ENCODE measurements around the gene FARP2.
"Not testable (repeated sequence)": the region's sequence is repeated elsewhere in the genome, so short reads cannot be mapped to it uniquely, and the experiment has no call there.

The FARP2 gene

DNA sequence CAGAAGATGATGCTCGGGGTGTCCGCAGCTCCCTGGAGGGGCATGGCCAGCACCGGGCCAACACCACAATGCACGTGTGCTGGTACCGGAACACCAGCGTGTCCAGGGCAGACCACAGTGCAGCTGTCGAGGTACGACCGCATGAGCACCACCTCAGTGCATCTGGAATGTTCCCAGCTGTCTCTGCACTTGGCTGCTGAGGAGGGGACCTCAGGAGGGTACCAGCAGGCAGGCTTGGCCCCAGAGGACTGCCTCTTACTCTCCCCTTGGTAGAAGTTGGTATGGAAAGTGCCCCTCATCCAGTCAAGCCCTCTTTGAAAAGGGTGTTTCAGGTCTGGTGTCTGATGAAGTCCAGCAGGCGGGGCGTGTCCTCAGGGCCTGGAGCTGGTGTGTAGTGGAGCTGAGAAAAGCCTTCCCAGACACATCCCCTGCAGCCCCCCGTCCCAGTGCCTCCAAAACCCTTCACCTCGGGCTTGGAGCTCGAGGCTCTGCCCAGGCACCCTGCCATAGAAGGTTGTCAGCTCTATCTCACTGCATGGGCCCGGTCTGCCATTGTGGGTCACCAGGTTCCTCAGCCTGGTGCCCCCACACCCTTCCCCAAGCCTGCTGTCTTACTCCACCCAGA, 135.6 kb downstream of the FARP2 start:
- DNase-seq = no peak

DNA sequence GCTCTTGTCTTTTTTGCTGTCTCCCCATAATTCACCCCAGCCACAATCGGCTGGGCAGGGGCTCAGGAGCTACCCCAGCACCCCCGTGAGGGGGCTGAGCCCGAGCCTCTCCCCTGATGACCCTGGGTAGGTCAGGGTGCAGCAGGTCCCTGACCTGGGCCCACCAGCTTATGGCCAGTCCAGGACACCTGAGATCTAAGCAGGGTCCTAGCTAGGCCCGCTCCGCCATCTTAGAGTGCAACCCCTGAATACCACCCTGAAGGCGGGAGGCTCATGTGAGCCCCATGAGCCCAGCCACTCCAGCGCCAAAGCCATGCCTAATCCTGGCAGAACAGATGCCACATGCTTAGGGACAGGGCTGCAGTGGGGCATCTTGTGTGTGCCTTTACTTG, 136.1 kb downstream of the FARP2 start:
- no peak for DNase-seq

DNA sequence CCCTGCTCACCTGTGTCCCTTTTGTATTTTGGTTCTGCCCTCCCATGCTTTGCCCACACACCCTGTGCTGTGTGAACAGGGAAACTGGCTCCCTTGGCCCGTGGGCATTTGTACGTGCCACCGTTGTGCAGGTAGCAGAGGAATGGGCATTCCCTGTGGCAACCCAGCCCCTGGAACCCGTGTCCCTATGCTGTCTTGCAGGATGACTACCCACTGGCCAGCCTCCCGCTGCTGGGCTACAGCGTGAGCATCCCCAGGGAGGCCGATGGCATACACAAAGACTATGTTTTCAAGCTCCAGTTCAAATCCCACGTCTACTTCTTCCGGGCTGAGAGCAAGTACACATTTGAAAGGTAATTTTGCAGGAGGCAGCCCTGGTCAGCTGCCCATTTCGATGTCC, 137.0 kb downstream of the FARP2 start:
- no peak for DNase-seq

DNA sequence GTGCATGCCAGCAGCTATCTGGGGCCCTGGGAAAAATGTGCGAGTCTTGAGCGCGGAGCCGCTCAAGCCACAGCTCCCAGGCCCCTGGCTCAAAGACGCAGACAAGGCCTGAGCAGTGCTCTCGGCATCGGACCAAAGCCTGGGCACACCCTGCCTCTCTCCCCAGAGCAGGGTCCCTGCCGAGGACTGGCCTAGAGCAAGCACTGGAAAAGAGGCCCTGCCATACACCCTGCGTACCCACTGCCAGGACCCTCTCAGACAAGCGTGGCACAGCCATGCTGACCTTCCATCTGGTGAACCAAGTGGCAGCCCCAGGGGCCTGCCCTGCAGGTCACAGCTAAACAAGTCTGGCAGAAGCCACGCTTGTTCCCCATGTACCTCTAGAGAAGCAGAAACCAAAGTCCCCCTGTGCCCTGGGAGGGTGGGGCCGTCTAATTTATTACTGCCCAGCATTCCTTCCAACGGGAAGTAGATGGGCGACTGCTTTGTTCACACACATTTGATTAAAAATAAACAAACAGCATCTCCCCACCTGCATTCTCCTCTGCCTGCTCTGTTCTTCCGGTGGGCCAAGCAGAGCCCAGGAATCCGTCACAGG, 138.3 kb downstream of the FARP2 start:
- DNase-seq = no peak

DNA sequence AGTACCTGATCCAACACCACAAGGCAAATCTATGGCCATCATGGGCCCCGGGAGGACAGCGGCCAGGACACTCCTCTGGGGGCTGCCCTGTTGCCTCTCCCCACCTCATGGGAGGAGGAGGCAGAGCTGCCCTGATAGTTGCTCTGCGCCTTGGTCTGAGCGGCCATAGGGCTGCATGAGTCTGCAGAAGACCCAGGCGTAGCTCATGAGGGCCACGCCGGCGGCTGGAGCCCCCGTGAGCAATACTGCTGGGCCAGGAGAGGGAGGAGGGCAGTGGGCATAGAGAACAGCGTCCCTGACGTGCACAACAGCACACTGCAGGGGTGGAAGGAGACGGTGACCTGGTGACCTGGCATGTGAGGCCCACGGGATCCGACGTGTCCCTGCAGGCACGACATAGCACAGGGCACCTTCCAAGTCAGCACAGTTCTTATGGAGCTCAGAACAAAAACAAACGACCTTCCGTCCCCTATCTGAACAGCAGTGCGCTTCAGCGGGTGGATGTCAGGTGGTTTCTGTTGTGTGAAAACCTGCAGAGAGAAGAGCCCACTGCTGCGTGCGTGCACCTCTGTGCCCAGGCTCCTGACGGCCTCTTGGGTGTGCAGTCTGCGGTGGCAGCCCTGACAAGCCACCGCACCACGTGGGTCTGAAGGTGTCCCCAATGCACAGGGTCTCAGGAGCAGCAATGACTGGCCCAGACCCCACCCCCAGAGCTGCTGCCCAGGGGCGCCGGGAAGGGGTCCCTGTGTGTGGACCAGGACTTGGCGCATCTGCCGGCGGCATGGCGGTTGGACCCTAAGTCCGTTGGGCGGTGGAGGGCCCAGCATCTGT, 139.3 kb downstream of the FARP2 start:
- DNase-seq = no peak

DNA sequence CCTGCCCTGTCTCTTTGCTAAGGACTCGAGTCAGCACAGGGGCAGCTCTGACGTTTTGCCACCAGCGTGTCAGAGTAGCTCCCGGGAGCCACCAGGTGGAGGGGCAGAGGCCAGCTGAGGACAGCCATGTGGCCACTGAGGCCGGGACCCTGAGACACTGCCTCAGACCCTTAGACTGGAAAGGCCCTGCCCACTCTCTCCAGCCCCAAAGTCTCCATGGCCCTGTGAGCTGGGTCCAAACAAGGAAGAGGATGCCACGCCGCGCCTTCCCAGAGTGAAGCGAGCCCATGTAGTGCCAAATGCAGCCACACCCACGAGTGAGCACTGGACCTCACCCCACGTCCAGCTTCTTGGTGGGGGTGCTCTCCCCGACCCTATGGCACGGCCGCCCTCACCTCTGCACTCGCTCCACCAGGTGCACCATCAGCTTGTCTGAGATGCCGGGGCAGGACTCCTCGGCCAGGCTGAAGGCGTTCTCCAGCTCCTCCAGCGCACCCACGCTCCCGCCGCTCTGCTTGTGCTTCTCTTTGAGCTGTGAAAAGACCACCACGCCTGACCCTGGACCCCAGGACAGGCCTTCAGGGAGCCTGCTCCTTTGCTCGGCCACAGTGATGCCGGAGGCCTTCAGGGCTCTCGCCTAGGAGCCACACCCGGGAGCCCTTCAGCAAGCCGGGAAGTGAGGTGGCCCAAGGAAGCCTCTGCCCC, 140.1 kb downstream of the FARP2 start:
- no peak for DNase-seq

DNA sequence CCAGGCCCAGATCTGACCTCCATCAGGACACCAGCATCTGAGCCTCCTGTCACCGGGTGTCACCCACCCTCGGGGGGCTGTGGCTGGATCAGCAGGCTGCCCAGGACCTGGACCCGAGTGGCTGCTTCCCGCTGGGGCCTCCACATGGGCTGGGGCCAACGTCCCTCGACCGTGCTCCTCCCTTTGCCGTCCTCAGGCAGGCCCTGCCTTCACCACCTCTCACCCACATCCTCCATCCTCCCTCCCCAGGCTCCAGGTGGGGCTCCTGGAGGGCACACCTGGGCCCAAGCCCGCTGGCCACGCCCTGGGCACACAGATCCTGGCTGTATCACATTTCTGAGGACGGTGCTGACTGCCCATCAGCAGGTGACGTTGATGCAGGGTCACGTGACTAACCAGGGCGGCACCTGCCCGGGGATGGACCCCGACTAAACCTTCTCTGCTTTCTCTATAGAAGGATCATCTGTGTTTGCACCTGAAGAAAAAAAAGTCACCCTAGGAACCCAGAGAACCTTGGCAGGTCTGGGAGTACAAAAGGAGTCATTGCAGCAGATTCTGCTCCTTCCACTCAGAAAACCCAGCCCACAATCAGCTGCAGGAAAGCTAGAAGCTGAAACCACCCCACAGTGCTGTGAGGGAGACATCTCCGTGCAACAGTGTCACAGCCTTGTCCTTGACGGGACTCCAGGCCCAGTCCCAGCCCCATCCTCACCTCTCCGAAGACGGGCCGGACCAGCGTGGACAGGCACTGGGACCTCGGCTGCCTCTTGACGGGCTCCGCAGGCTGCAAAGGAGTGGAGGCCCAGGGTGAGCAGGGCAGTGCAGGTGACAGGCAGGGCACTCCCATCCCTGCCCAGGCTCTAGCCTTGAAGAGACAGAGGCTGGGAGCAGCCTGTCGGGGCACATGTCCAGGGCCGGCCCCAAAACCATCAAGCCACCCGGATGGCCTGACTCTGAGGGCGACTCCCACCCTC, 141.1 kb downstream of the FARP2 start:
- DNase-seq = peak; percentile 23 to 32

DNA sequence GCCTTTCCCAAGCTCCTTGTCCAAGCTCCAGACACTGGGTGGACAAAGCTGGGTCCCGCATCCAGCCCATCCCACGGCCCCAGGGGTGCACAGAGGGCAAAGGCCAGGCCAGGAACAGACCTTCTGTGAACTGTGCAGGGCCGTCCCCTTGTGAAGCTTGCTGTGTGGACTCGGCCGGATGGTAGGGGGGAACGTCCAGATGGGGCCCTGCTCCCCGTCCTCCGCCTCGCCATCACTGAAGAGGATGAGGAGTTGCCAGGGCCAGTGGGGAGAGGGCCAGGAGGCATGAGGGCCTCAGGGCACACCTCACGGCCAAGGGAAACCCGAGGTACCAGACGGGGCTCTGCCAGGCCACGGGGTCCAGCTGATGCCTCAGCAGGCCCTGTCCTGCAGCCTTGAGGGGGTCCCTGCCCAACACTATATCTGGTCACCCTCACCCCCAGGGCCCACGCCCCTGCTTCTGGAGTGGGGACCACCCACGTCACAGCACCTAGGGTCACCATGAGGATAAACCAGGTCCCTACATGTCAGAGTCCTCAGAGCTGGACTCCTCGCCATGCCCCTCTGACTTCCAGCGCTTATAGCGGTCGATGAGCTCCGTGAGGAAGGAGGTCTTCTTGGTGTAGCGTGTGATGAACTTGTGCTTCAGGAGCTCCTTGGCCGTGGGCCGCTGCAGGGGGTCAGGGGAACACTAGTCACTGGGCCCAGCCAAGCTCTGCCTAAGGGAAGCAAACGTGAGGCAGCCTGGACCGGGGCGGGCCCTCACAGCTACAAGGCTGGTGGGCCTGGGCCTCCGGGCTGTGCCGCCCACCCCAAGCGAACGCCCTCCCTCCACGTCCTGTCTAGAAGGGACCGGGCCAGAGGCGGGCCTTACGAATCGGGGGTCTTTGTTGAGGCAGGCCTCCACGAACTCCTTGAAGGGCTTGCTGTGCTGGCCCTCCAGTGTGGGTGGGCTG, 142.3 kb downstream of the FARP2 start:
- DNase-seq = no peak

DNA sequence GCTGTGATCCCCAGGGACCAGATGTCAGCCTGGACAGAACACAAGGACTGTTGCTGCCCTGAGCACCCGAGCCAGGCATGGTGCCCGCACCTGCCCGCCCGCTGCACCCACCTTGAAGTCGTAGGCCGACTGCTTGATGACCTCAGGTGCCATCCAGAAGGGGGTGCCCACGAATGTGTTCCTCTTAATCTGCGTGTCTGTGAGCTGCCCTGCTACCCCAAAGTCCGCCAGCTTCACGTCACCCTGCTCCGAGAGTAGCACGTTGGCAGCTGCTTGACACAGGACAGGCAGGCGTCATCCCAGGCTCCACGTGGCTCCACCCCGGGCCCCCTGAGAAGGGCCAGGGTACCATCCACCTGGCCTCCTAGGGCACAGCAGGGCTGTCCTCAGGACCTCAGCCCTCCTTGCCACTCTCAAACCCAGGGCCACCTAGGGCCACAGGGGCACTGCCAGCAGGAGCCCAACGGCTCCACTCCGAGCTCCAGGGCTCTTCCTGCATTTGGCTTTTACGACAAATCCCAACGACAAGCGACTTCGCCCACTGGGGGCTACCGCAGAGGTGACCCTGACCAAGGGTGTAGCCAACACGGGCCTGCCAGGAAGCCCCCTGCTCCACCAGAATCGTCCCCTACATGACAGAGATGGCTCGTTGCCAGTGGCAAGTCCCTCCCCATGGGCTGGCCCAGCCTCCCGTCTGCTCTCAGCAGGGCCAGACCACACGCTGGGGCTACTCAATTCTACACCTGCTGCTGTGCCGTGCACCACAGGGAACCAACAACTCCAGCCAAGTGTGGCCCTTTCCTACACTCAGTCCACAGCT, 143.3 kb downstream of the FARP2 start:
- peak; percentile 86 to 93 for DNase-seq

DNA sequence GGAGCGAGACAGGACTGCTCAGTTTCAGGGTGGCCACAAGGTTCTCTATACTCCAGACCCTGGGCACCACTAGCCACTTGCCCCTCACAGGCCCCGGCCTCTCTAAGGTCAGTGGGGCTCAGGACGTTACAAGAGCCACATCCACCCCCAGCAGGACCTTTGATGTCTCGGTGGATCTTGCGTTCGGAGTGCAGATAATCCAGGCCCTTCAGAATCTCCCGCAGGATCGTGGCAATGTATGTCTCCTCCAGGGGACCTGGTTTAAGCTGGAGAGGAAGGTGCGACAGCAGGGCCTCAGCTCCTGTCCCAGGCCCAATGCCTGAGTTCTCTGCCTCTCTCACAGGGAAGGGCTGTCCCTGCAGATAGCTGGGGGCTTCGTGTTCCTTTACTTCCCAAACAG, 143.9 kb downstream of the FARP2 start:
- no peak for DNase-seq

DNA sequence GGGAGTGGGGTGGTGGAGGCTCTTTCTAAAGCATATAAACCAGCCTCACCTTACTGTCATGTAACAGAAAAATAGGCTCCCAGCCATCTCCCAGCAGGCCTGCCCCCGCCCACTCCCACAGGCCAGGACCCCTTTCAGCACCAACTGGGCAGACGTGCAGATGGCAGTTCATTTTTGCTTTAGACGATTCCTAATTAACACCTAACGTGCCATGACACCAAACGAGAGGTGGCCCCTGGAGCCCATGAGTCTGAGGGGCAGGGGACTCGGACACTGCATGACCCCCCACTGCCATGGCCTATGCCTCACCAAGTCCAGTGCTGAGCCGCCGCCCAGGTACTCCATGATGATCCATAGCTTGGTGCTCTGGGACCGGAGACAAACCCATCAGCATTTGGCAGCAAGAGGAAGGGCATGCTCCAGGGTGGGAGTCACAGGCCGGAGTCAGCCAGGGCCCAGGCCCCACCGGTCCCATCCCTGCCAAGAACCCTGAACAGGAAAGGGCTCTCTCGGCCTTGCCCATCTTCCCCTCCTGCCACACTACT, 144.4 kb downstream of the FARP2 start:
- no peak for DNase-seq

DNA sequence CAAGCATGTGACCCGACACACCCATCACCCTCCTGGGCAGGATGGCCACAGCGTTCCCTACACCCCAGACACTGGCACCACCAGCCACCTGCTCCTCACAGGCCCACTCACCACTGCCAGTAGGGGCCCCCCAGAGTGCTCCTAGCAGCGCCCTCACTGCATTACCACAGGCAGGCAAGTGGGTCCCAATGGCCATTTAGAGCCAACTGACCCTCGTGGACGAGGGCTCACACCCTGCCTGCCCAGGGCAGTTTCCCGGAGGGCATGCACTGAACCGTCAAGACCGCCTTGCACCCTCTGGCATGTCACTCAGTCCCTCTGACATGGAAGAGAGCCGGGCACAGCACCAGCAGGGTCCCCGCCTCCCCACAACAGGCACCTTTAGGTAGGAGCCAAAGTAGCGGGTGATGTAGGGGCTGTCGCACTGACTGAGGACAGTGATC, 145.0 kb downstream of the FARP2 start:
- DNase-seq = no peak

DNA sequence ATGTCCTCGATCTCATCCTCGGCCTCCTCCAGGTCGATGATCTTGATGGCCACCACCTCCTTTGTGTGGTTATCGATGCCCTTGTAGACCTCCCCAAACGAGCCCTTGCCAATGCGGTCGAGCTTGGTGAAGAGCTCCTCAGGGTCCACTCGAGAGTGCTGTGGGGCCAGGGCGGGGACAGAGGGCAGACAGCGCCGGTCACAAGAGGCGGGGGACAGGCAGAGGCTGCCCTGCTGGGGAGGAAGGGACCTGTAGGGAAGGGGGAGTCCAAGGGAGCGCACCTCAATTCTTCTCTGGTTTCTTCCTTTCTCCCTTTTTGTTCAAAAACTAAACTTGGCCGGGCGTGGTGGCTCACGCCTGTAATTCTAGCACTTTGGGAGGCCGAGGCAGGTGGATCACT, 145.5 kb downstream of the FARP2 start:
- DNase-seq = no peak

DNA sequence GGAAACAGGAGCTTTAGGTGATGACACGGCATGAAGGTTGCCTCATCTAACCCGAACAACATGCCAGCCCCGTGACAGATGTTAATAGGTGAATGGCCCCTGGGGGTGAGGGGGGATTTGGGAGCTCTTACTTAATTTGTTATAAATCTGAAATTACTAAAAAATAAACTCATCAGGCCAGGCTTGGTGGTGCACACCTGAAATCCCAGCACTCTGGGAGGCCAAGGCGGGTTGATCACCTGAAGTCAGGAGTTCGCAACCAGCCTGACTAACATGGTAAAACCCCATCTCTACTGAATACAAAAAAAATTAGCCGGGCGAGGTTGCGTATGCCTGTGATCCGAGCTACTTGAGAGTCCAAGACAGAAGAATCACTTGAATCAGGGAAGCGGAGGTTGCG, 146.2 kb downstream of the FARP2 start:
- no peak for DNase-seq

DNA sequence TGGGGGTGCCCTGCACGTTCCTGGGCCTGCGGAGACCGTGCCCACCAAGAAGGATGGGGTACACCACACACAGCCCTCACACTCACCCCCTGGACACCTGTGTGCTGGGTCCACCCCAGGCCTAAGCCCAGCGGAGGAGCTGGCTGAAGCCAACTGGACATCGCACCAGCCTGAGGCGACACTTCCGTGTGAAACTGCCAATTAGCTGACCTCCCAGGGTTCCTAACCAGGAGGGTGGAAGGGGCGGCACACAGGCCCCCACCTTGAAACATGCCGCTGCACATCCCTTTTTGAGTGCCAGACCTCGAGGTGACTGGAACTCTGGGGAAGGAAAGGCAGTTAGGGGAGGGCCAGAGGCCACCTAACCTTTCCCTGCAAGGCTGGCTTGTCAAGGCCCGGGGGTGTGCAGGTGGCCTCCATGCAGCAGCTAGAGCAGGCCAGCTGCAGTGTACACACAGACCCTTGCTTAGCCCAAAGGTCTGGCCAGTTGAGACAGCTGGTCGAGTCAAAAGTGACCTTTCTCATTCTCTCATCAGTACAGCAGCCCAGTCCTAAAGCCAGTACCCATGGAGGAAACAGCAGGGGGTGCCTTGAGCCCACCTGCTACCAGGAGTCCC, 147.8 kb downstream of the FARP2 start:
- DNase-seq = no peak

DNA sequence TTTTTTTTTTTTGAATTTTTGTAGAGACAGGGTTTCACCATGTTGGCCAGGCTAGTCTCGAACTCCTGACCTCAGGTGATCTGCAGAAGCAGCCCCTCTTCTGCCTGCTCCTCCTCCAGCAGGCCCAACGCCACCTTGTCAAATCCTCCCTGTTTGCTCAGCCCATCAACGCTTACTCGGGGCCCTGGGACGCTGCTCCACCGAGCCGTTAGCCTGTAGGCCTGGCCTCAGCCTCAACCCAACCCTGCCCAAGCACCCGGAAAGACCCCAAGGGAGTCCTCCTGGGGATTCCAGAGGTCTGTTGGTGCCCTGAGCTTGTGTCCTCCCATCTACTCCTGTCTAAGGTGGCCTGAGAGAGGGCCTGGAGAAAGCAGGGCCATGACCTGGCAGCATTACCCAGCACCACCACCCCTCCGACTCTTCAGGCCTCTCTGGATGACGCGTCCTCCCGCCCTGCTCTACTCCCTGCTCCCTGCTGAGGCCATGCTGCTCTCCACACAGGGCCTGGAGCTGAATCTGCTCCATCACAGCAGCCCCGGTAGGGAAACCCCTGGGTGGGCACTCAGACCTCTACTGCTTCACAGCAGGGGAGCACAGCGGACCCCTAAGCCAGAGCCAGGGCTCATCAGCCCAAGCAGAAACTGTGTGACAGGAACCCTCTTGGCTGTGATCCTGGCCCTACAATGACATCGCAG, 149.1 kb downstream of the FARP2 start:
- DNase-seq = no peak

DNA sequence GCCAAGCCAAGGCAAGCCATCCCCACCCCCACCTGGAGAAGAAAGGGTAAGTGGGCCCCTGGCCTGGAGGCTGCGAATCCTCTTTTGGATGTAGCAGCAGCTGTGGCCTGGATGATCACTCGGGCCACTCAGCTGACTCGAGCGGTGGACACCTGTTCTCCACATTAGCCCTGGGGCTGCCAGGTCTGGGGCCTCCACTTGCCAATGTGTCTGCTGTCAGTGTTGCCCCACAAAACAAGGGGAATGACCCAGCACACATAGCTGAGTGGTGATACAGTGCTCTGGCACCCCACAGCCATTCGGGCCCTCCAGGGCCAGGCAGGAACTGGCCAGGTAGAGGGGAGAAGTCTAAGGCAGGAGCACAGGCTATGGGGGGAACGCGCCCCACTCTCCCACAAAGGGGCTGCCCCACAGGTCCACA, 149.7 kb downstream of the FARP2 start:
- no peak for DNase-seq

DNA sequence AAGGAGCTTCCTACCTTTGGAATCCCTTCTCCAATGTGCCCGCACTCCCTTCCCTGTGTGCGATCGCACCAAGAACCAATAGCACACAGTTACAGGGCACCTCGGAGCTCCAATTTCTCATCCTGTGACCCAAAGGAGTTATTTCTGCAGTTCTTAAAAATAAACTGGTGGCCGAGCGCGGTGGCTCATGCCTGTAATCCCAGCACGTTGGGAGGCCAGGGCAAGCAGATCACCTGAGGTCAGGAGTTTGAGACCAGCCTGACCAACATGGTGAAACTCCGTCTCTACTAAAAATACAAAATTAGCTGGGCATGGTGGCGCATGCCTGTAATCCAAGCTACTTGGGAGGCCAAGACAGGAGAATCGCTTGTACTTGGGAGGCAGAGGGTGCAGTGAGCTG, 150.2 kb downstream of the FARP2 start:
- not testable (repeated sequence) for DNase-seq

All from NCI-H2081 (cell line).